Measurements from ENCODE around the gene PRKCD.

GRCh38 chr3:53137835-53138446, 23.1 kb upstream of the PRKCD start:
- TF ChIP-seq EZH2 (IDR thresholded peaks at IDR 0.05; ENCODE audit: borderline replicate concordance) (no peak), CTCF (IDR thresholded peaks at IDR 0.05; ENCODE audit: poor library complexity) (no peak)
